ENCODE measurements around the gene TMPRSS4.

The TMPRSS4 gene

DNA sequence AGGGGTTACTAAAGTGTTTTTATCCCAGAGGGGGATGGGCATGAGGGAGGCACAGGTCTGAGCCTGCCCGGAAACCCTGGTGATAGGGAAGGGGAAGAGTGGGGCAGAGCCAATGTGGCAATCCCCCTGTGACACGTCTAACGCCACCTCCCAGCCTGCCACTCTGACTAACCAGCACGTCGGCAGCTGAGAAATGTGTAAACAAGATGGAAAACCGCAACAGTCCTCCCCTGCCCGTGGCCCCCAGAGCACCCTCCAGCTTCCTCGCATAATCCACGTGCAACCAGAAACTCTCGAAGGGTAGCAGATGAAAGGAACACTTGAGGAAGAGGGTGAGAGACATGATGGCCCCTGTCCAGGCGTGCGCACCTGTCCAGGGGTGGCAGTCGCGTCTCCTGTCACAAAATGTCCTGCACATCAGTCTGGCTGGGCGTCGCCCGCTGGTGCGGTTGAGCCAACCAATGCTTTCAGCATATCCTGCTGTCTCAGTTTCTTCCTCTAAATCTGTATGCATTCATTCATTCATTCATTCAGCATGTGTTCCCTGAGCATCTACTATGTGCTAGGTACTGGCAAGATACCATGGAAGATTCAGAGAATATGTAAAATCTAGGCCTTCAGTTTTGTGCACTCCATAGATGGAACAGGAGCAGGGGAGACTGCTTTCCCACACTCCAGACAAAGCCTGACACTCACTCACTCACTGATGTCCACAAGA is 4.5 kb downstream of the TMPRSS4 start:
- DNase-seq = no peak

- no peak for DNase-seq
Observed at GRCh38 chr11:118082880-118083552, 6.1 kb downstream of the TMPRSS4 start.

DNA sequence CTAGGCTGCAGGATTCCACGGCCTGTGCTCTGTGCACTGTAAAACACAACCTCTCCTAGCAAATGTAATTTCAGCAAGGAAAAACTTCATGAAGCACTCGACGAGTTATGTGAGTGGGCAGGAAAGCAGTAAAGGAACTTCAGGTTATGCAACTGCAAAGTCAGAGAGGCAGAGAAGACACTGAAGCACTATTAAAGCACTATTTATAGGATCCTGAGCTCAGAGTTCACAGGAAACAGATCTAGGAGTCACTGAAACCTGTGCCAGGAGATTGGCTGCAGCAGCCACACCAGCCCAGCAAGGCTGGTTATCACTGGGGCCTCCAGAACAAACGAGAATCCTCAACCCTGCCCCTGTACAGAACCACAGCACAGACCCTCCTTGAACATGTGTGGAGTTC is 7.4 kb downstream of the TMPRSS4 start:
- DNase-seq = no peak

- DNase-seq = no peak
Observed at GRCh38 chr11:118084656-118085055, 7.8 kb downstream of the TMPRSS4 start.

GRCh38 chr11:118086913-118087768 is 10.3 kb downstream of the TMPRSS4 start, which contains the start of gene SMIM35:
SMIM35 (minus strand) TSS chr11:118086963; CDS start chr11:118086757, 206 bp downstream.
- no peak for DNase-seq

- DNase-seq = no peak
Observed at GRCh38 chr11:118087931-118088330, 11.1 kb downstream of the TMPRSS4 start.

DNA sequence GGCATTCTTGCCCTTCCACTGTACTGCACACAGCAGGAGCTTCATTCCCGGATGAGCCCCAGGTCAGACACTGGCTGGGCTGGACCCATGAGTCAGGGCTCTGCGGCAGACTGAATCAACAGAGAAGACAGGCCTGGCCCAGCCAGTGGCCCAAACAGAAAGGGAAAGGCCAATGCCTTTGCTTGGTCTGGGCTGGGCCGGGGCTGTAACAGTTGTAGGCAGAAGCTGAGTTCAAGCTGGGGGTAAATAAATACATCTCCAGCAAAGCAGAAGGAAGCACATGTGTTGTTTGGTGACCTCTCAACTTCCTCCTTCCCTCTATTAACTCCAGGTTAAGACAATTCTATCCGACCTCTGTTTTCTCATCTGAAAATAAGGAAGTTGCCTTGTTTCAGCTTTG is 11.7 kb downstream of the TMPRSS4 start:
- no peak for DNase-seq

GRCh38 chr11:118090545-118091162 is 13.8 kb downstream of the TMPRSS4 start:
- no peak for DNase-seq

DNA sequence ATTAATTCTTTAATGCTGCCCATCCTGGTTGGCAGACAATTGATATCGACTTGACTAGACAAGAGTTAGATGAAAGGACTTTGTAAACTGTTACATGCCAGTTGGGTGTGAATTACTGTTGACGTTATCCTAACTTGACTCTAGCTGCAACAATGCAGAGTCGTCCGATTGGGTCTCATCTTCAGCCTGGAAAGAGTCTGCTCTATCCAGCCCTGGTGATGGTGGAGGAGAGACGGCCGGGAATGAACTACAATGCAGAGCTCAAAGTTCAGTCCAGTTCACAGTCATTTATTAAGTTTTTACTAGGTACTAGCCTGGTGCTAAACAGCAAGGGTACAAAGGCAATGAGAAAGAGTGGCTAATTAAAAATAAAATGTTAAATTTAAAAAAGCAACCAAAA is 14.8 kb downstream of the TMPRSS4 start:
- DNase-seq = no peak

DNA sequence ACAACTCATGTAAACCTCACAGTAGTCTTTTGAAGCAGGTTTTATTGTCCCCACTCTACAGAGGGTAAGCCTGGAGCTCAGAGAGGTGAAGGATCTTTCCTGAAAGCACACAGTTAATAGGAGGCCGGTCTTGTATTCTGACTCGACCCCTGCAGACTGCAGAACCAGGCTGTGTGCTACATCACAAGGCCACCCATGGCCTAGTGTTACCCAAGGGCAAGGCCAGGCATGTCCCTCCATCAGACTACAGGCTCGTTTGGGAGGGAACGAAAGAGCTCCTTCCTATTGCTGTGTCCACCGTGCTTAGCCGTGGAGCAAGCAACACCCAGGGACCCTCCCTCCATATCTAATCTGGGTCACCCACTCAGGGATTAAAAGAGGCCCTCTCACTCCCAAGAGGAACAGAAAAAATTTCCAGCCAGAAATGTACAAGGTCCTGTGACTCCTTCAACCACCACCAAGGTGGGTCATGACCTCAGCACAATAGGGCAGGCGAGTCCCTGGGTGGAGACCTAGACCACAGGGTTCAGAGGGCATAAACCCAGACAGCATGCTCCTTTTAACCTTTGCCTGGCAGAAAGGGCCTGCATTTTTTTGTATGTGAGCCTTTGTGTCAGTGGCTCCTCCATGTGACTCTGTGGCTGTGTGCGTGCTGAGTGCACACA is 16.2 kb downstream of the TMPRSS4 start:
- DNase-seq = no peak

- DNase-seq = no peak
Observed at GRCh38 chr11:118095493-118095892, 18.6 kb downstream of the TMPRSS4 start.

GRCh38 chr11:118095967-118096367 is 19.1 kb downstream of the TMPRSS4 start:
- DNase-seq = no peak

DNA sequence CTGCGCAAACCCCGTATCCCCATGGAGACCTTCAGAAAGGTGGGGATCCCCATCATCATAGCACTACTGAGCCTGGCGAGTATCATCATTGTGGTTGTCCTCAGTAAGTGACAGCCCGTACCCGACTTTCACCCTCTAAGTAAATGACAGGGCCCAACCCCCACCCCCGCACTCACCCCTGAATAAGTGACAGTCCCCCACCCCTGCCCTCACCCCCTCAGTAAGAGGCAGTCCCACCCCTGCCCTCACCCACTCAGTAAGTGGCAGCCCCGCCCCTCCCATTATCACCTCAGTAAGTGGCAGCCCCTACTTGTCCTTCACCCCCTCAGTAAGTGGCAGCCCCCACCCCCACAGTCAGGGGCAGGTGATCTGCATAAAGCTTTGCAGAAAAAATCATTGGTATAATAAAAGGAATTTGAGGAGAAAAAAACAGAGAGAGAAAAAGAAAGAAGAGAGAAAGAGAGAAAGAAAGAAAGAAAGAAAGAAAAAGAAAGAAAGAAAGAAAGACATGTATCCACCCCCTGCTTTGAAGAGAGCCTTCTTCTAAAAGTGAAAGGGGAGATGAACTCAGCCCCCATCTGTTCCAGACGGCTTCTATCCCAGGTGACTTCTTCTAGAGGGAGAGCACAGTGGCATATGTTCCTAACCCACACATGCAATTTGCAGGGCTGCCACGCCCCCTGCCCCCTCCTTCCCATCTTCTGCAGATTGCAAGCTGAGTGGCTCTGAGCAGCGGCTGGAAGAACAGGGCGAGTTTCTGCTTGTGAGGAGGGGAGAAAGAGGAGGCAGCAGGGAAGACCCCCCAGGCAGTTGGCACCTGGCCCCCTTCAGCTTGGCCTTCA is 22.3 kb downstream of the TMPRSS4 start:
- DNase-seq = no peak

- no peak for DNase-seq
Observed at GRCh38 chr11:118099838-118100556, 23.1 kb downstream of the TMPRSS4 start.

- DNase-seq = no peak
Observed at GRCh38 chr11:118100691-118101232, 23.9 kb downstream of the TMPRSS4 start.

DNA sequence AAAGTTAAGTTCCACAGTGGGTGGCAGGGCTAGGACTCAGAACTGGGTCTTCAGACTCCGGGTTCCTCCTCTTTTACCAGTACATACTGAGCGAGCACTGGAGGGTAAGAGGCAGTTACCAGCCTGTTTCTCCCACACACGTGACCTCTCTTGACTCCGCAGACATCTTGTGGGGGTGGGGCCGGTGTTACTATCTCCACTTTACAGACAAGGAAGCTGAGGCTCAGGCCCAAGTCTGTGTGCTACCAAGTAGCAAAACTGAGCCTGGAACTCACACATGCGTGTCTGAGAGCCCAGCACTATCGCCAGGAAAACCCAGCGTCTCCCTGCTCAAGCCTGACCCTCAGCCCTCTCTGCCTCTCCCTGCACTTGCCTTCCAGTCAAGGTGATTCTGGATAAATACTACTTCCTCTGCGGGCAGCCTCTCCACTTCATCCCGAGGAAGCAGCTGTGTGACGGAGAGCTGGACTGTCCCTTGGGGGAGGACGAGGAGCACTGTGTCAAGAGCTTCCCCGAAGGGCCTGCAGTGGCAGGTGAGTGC is 25.9 kb downstream of the TMPRSS4 start:
- no peak for DNase-seq

- DNase-seq = no peak
Observed at GRCh38 chr11:118104491-118104890, 27.6 kb downstream of the TMPRSS4 start.

DNA sequence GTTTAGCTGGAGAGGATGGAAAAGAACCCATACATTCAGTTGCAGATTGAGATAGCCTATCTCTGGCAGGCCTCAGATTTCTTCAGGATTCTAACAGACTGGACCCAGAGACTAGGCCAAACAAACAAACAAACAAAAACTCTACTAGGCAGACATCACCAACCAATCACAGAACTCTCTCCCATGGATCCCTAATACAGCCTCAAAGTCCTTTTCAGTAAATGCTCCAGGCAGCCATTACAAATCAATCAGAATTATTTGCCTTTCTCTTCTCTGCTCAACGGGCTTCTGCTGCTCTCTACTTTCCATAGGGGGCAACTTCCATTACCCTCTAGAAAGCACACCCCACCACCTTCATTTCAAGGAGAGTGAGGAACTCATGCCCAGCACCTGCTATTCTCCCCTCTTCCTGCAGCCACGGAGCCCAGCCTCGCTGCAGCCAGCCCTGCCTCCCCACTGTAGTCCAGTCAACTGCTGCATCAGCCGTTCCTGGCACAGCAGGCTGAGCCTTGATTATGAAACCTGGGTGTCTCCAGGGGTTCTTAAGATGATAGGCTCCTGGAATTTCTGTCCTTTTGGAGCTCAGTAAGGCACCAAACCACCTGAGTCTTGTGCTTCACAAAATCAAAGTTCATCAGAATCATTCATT is 28.9 kb downstream of the TMPRSS4 start:
- DNase-seq = no peak

GRCh38 chr11:118106789-118107335 is 30.0 kb downstream of the TMPRSS4 start:
- no peak for DNase-seq
